Astrocyte (in vitro differentiated cells and primary cell): Measurements from ENCODE around the gene EPAS1.

Source experiments
- EZH2 ChIP-seq: IDR thresholded peaks from 2 replicates; pipeline ENCODE4 v1.6.1; 2012; ENCODE audit warnings: mild to moderate bottlenecking, low read length, inconsistent platforms; ENCODE audit not compliant: insufficient read depth
- TF ChIP-seq, protein P1 (sequence below): IDR thresholded peaks from 2 replicates; pipeline ENCODE4 v1.5.1; 2011; ENCODE audit warnings: low read depth, mild to moderate bottlenecking, inconsistent platforms, low read length, moderate library complexity; ENCODE audit not compliant: insufficient read depth

DNA sequence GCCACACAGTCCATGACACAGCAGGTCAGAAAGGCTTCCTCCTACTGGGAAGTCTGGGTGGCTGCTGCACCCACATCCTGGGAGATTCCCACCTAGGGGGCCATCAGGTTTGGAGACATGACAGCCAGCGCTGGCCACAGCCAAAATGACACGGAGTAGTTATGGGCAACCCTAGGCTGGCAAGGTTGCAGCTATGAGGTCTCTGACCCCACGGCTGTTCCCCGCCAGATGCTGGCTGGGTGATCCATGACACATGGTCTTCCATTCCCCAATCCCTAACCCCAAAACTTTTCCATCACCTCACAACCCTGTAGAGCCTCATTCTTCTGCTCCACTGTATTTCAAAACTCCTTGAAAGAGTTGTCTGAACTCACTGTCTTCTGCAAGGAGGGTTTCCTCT, 42.7 kb upstream of the EPAS1 start:
- TF ChIP-seq EZH2 = no peak
- TF ChIP-seq, protein P1, sequence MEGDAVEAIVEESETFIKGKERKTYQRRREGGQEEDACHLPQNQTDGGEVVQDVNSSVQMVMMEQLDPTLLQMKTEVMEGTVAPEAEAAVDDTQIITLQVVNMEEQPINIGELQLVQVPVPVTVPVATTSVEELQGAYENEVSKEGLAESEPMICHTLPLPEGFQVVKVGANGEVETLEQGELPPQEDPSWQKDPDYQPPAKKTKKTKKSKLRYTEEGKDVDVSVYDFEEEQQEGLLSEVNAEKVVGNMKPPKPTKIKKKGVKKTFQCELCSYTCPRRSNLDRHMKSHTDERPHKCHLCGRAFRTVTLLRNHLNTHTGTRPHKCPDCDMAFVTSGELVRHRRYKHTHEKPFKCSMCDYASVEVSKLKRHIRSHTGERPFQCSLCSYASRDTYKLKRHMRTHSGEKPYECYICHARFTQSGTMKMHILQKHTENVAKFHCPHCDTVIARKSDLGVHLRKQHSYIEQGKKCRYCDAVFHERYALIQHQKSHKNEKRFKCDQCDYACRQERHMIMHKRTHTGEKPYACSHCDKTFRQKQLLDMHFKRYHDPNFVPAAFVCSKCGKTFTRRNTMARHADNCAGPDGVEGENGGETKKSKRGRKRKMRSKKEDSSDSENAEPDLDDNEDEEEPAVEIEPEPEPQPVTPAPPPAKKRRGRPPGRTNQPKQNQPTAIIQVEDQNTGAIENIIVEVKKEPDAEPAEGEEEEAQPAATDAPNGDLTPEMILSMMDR = no peak
